Measurements from ENCODE around the gene TNFRSF4.

TNFRSF4 gene

GRCh38 chr1:1232208-1232795, 18.3 kb upstream of the TNFRSF4 start, which contains the start of gene B3GALT6:
Gene B3GALT6, plus strand, starts transcription at chr1:1232237. Its CDS starts 42 bp downstream, at chr1:1232279.
- peak within 1 kb of the TSS; percentile 94 for H3K4me3 ChIP-seq (IDR thresholded peaks at IDR 0.05; ENCODE audit: insufficient read depth, low read depth, low read length)
- no peaks in the 10 kb centered on the region for H3K27me3 ChIP-seq (ENCODE audit: insufficient read depth, low read depth)
- H3K4me1 ChIP-seq (ENCODE audit: low read depth, poor library complexity, severe bottlenecking), result peaks cover 16% of the 10 kb centered on the region
- H3K27ac ChIP-seq, result peak within 1 kb of the TSS; percentile 72
- peak within 1 kb of the TSS; percentile 62 for H2AFZ ChIP-seq (ENCODE audit: low read depth)
- no peaks in the 10 kb centered on the region for H4K20me1 ChIP-seq (ENCODE audit: insufficient read depth)
- peak within 1 kb of the TSS; percentile 92 for H3K9ac ChIP-seq
- H3K79me2 ChIP-seq (ENCODE audit: insufficient read depth, low read depth), result peaks cover 41% of the 10 kb centered on the region
- TF ChIP-seq CTCF (conservative IDR thresholded peaks at IDR 0.05; ENCODE audit: low read depth, low read length), result no peak
- no peaks in the 10 kb centered on the region for H3K36me3 ChIP-seq (ENCODE audit: insufficient read depth)
- peak within 1 kb of the TSS; percentile 83 for H3K4me2 ChIP-seq

- no peak for TF ChIP-seq CTCF (conservative IDR thresholded peaks at IDR 0.05; ENCODE audit: low read depth, low read length)
- peaks cover 12% of the 10 kb centered on the region for H3K4me1 ChIP-seq (ENCODE audit: low read depth, poor library complexity, severe bottlenecking)
- H3K27ac ChIP-seq, result peak within 1 kb of the TSS; percentile 72
- H3K79me2 ChIP-seq (ENCODE audit: insufficient read depth, low read depth), result peaks cover 41% of the 10 kb centered on the region
- peak within 1 kb of the TSS; percentile 83 for H3K4me2 ChIP-seq
- peak within 1 kb of the TSS; percentile 92 for H3K9ac ChIP-seq
- H3K36me3 ChIP-seq (ENCODE audit: insufficient read depth), result no peaks in the 10 kb centered on the region
- no peaks in the 10 kb centered on the region for H3K27me3 ChIP-seq (ENCODE audit: insufficient read depth, low read depth)
- no peaks in the 10 kb centered on the region for H4K20me1 ChIP-seq (ENCODE audit: insufficient read depth)
- H2AFZ ChIP-seq (ENCODE audit: low read depth), result peak within 1 kb of the TSS; percentile 62
- H3K4me3 ChIP-seq (IDR thresholded peaks at IDR 0.05; ENCODE audit: insufficient read depth, low read depth, low read length), result peak within 1 kb of the TSS; percentile 94
These were observed 17.7 kb upstream of the TNFRSF4 start, which contains the start of gene SDF4 for GRCh38 chr1:1231400-1232207. Gene SDF4, minus strand, starts transcription at chr1:1232001. Its CDS starts 3,229 bp downstream, at chr1:1228772.

- Histone ChIP-seq H2AFZ (ENCODE audit: low read depth) (peak overlapping the region; percentile 62), H3K9ac (peak overlapping the region; percentile 92), H3K36me3 (ENCODE audit: insufficient read depth) (no peaks in the 10 kb centered on the region), H4K20me1 (ENCODE audit: insufficient read depth) (no peaks in the 10 kb centered on the region), H3K4me2 (peak overlapping the region; percentile 83), H3K27me3 (ENCODE audit: insufficient read depth, low read depth) (no peaks in the 10 kb centered on the region), H3K79me2 (ENCODE audit: insufficient read depth, low read depth) (peaks cover 46% of the 10 kb centered on the region), H3K4me1 (ENCODE audit: low read depth, poor library complexity, severe bottlenecking) (peaks cover 4% of the 10 kb centered on the region), H3K27ac (peak overlapping the region; percentile 72), H3K4me3 (IDR thresholded peaks at IDR 0.05; ENCODE audit: insufficient read depth, low read depth, low read length) (peak overlapping the region; percentile 94)
- no peak for TF ChIP-seq CTCF (conservative IDR thresholded peaks at IDR 0.05; ENCODE audit: low read depth, low read length)
These were observed 16.9 kb upstream of the TNFRSF4 start for GRCh38 chr1:1230656-1231399.

- no peaks in the 10 kb centered on the region for H3K27me3 ChIP-seq (ENCODE audit: insufficient read depth, low read depth)
- H3K4me2 ChIP-seq, result no peak overlapping the region
- H3K36me3 ChIP-seq (ENCODE audit: insufficient read depth), result no peaks in the 10 kb centered on the region
- H3K4me3 ChIP-seq (IDR thresholded peaks at IDR 0.05; ENCODE audit: insufficient read depth, low read depth, low read length), result no peak overlapping the region
- H3K4me1 ChIP-seq (ENCODE audit: low read depth, poor library complexity, severe bottlenecking), result peaks cover 4% of the 10 kb centered on the region
- H2AFZ ChIP-seq (ENCODE audit: low read depth), result no peak overlapping the region
- no peak for TF ChIP-seq CTCF (conservative IDR thresholded peaks at IDR 0.05; ENCODE audit: low read depth, low read length)
- H4K20me1 ChIP-seq (ENCODE audit: insufficient read depth), result no peaks in the 10 kb centered on the region
- no peak overlapping the region for H3K9ac ChIP-seq
- peaks cover 48% of the 10 kb centered on the region for H3K79me2 ChIP-seq (ENCODE audit: insufficient read depth, low read depth)
- H3K27ac ChIP-seq, result no peak overlapping the region
These were observed 15.8 kb upstream of the TNFRSF4 start for GRCh38 chr1:1229770-1230169.

All from KMS-11 (cell line).